Measurements from ENCODE around the gene PAQR9.

GRCh38 chr3:142987707-142988106 is 24.2 kb upstream of the PAQR9 start:
- no peak for TF ChIP-seq CTCF (IDR thresholded peaks at IDR 0.05)
- TF ChIP-seq POLR2A (IDR thresholded peaks at IDR 0.05) = no peak
